Adrenal gland (tissue), 5 donors: ENCODE data around the gene CDHR2.

Experiments
- POLR2A ChIP-seq, 2 donors: fragments of 450-650 bp; IDR thresholded peaks; one replicate each; pipeline ENCODE4 v1.6.1; 2017; ENCODE audit warnings: antibody characterized with exemption in 2 of 2, mild to moderate bottlenecking in 2 of 2, moderate library complexity in 1 of 2
- TF ChIP-seq, protein P1 (sequence below), 6 experiments: fragments of 450-650 bp in 4 of 6; fragments of 200-600 bp in 2 of 6; sonication (generic) in 1 of 6; IDR thresholded peaks; 1 replicate in 5 of 6; 2 replicates in 1 of 6; pipeline versions ENCODE4 v1.5.1 to v1.8.0; 2016 to 2021; ENCODE audit warnings: antibody characterized with exemption in 6 of 6, mild to moderate bottlenecking in 2 of 6, moderate library complexity in 1 of 6
- donor health status: DM: no; HTN: no; CAD: no.

DNA sequence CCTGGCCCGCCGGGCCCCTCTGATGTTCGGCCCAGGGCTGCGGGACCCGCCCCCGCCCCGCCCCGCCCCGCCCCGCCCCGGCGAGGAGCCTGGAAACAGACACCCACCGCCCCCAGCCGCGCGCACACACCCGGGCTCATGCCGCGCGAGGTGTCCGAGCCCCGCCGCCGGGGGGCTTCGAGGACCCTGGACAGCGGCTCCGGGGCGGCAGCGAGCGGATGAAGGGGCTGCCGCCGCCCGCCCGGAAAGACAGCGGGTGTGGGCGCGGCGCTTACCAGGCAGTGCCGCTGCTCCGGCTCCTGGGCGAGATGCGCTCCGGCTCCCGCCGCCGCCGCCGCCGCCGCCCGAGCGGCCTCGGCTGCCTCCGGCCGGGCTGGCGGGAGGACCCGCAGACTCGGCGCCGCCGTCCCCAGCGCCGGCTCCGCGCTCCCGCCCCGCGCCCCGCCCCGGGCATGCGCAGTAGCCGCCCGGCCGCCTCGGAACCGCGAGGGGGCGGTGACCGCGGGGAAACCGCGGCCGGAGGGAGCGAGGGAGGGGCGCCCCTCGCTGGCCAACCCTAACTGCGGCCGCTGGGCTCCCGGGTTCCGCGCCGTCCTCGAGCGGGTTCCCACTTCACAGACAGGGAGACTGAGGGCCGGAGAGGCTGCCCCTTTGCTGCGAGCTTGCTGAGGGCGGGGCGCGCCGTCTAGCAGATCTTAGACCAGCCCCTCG lies 60.7 kb downstream of the CDHR2 start, which contains the start of gene GPRIN1:
- TF ChIP-seq, protein P1, sequence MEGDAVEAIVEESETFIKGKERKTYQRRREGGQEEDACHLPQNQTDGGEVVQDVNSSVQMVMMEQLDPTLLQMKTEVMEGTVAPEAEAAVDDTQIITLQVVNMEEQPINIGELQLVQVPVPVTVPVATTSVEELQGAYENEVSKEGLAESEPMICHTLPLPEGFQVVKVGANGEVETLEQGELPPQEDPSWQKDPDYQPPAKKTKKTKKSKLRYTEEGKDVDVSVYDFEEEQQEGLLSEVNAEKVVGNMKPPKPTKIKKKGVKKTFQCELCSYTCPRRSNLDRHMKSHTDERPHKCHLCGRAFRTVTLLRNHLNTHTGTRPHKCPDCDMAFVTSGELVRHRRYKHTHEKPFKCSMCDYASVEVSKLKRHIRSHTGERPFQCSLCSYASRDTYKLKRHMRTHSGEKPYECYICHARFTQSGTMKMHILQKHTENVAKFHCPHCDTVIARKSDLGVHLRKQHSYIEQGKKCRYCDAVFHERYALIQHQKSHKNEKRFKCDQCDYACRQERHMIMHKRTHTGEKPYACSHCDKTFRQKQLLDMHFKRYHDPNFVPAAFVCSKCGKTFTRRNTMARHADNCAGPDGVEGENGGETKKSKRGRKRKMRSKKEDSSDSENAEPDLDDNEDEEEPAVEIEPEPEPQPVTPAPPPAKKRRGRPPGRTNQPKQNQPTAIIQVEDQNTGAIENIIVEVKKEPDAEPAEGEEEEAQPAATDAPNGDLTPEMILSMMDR (IDR thresholded peaks at IDR 0.05): peak in 2 of 6 experiments; percentile 19 to 30
- no peak for TF ChIP-seq POLR2A (IDR thresholded peaks at IDR 0.05)
